Measurements from ENCODE around the gene ALDH7A1.

ALDH7A1 gene

DNA sequence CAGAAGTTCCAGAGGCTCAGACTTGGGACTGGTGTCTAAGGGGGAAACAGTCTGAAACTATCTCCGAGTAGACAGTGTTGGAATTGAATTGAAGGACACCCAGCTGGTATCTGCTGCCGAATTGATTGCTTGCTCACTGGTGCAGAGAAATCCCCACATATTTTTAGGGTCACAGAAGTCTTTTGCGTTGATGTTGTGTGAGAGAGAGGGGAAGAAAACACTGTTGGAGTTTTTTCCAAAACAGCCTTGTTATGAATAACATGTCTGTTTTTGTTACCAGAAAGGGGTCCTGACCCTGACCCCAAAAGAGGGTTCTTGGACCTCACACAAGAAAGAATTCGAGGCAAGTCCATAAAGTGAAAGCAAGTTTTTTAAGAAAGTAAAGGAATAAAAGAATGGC lies 81.3 kb downstream of the ALDH7A1 start:
- Histone ChIP-seq H3K36me3 (ENCODE audit: control insufficient read depth in 2 of 2, insufficient read depth in 2 of 2, low read length in 2 of 2) (no peaks in the 10 kb centered on the region), H3K27ac (ENCODE audit: low read depth in 2 of 2, low read length in 2 of 2) (peak overlapping the region; percentile 3 to 29), H3K9ac (ENCODE audit: low read depth in 1 of 2, low read length in 2 of 2) (no peak overlapping the region), H3K9me3 (ENCODE audit: control insufficient read depth in 2 of 2, low read length in 2 of 2) (no peaks in the 10 kb centered on the region), H3K4me3 (ENCODE audit: low read length in 2 of 2) (no peak overlapping the region), H3K4me1 (ENCODE audit: control insufficient read depth in 2 of 2, insufficient read depth in 2 of 2, low read length in 2 of 2) (peaks cover 0 to 3% of the 10 kb centered on the region in 2 donors), H3K27me3 (ENCODE audit: control insufficient read depth in 2 of 2, insufficient read depth in 2 of 2, low read length in 2 of 2) (no peaks in the 10 kb centered on the region)

DNA sequence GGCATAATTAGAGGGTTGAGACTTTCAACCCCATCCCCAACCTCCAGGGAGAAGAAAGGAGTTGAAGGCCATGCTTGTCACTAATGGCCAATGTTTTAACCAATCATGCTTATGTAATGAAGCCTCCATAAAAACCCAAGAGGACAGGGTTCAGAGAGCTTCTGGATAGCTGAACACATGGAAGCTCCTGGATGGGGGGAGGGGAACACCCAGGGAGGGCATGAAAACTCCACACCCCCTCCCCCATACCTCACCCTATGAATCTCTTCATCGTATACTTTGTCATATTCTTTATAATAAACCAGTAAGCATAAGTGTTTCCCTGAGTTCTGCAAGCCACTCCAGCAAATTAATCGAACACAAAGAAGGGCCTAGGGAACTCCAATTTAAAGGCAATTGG lies 81.7 kb downstream of the ALDH7A1 start:
- no peaks in the 10 kb centered on the region for H3K27me3 ChIP-seq (ENCODE audit: control insufficient read depth in 2 of 2, insufficient read depth in 2 of 2, low read length in 2 of 2)

DNA sequence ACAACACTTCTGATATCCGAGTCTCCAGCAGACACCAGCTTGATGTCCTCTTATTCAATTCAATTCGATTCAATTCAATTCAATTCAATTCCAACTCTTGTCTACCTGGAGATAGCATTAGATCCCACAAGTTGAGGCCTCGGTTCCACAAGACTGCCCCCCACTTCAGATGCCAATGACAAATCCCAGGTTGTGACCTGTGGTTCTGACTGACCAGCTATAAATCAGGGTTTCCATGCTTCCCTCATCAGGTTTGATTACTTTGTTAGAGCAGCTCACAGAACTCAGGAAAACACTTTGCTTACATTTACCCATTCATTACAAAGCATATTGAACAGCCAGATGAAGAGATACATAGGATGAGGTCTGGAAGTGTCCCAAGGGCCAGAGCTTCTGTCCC lies 82.6 kb downstream of the ALDH7A1 start:
- no peak overlapping the region for H3K9ac ChIP-seq (ENCODE audit: low read depth in 1 of 2, low read length in 2 of 2)
- no peak overlapping the region for H3K4me3 ChIP-seq (ENCODE audit: low read length in 2 of 2)
- H3K9me3 ChIP-seq (ENCODE audit: control insufficient read depth in 2 of 2, low read length in 2 of 2): no peaks in the 10 kb centered on the region
- H3K4me1 ChIP-seq (ENCODE audit: control insufficient read depth in 2 of 2, insufficient read depth in 2 of 2, low read length in 2 of 2): peaks cover 0 to 3% of the 10 kb centered on the region in 2 donors
- no peaks in the 10 kb centered on the region for H3K36me3 ChIP-seq (ENCODE audit: control insufficient read depth in 2 of 2, insufficient read depth in 2 of 2, low read length in 2 of 2)
- H3K27me3 ChIP-seq (ENCODE audit: control insufficient read depth in 2 of 2, insufficient read depth in 2 of 2, low read length in 2 of 2): no peaks in the 10 kb centered on the region
- no peak overlapping the region for H3K27ac ChIP-seq (ENCODE audit: low read depth in 2 of 2, low read length in 2 of 2)

More for the DNA sequence above, 81.7 kb downstream of the ALDH7A1 start:
- H3K4me3 ChIP-seq (ENCODE audit: low read length in 2 of 2): no peak overlapping the region
- H3K36me3 ChIP-seq (ENCODE audit: control insufficient read depth in 2 of 2, insufficient read depth in 2 of 2, low read length in 2 of 2): no peaks in the 10 kb centered on the region
- peak overlapping the region in 1 of 2 donors; percentile 29 for H3K27ac ChIP-seq (ENCODE audit: low read depth in 2 of 2, low read length in 2 of 2)
- no peak overlapping the region for H3K9ac ChIP-seq (ENCODE audit: low read depth in 1 of 2, low read length in 2 of 2)
- H3K9me3 ChIP-seq (ENCODE audit: control insufficient read depth in 2 of 2, low read length in 2 of 2): no peaks in the 10 kb centered on the region
- peaks cover 0 to 3% of the 10 kb centered on the region in 2 donors for H3K4me1 ChIP-seq (ENCODE audit: control insufficient read depth in 2 of 2, insufficient read depth in 2 of 2, low read length in 2 of 2)

DNA sequence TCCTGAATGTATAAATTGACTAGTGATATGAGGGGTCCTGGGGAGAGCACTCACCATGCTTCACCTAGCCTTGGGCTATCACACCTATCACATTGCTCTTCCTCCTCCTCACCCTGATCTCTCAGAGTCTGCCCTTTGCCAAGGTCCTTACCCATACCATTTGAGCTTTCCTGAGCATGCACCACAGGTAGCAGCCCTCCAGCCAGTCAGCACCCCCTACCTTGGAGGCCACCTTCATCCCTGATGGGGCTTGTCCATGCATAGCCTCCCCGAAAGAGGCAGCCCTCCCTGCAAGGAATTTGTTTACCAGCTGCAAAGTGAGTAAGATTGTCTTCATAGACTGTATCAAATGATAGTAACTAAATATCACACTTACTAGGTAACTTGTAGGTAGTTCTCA lies 83.1 kb downstream of the ALDH7A1 start:
- no peak overlapping the region for H3K9ac ChIP-seq (ENCODE audit: low read depth in 1 of 2, low read length in 2 of 2)
- H3K27me3 ChIP-seq (ENCODE audit: control insufficient read depth in 2 of 2, insufficient read depth in 2 of 2, low read length in 2 of 2): no peaks in the 10 kb centered on the region
- H3K9me3 ChIP-seq (ENCODE audit: control insufficient read depth in 2 of 2, low read length in 2 of 2): no peaks in the 10 kb centered on the region
- no peaks in the 10 kb centered on the region for H3K36me3 ChIP-seq (ENCODE audit: control insufficient read depth in 2 of 2, insufficient read depth in 2 of 2, low read length in 2 of 2)
- H3K4me3 ChIP-seq (ENCODE audit: low read length in 2 of 2): no peak overlapping the region
- H3K4me1 ChIP-seq (ENCODE audit: control insufficient read depth in 2 of 2, insufficient read depth in 2 of 2, low read length in 2 of 2): peaks cover 0 to 3% of the 10 kb centered on the region in 2 donors
- no peak overlapping the region for H3K27ac ChIP-seq (ENCODE audit: low read depth in 2 of 2, low read length in 2 of 2)

DNA sequence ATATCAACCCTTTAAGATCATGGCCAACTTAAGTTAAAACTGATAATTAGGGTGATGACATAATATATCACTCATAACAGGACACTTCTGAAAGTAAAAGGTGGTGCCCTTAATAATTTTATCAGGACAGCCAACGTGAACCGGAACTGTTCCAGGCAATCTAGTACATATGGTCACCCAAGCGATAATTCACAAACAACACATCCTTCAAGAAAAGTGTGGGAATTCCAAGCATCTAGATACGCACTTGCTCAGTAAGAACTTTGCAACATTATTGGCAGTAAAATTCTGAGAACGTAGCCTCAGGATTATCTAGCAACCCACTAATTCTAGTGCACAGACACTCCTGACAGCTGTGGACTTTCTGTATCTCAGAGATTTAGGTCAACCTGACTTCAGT lies 85.7 kb downstream of the ALDH7A1 start:
- H3K9me3 ChIP-seq (ENCODE audit: control insufficient read depth in 2 of 2, low read length in 2 of 2): no peaks in the 10 kb centered on the region
- H3K36me3 ChIP-seq (ENCODE audit: control insufficient read depth in 2 of 2, insufficient read depth in 2 of 2, low read length in 2 of 2): no peaks in the 10 kb centered on the region
- no peak overlapping the region for H3K9ac ChIP-seq (ENCODE audit: low read depth in 1 of 2, low read length in 2 of 2)
- H3K27me3 ChIP-seq (ENCODE audit: control insufficient read depth in 2 of 2, insufficient read depth in 2 of 2, low read length in 2 of 2): no peaks in the 10 kb centered on the region
- peak overlapping the region; percentile 0 to 20 for H3K27ac ChIP-seq (ENCODE audit: low read depth in 2 of 2, low read length in 2 of 2)
- H3K4me1 ChIP-seq (ENCODE audit: control insufficient read depth in 2 of 2, insufficient read depth in 2 of 2, low read length in 2 of 2): peaks cover 0 to 3% of the 10 kb centered on the region in 2 donors
- H3K4me3 ChIP-seq (ENCODE audit: low read length in 2 of 2): no peak overlapping the region

DNA sequence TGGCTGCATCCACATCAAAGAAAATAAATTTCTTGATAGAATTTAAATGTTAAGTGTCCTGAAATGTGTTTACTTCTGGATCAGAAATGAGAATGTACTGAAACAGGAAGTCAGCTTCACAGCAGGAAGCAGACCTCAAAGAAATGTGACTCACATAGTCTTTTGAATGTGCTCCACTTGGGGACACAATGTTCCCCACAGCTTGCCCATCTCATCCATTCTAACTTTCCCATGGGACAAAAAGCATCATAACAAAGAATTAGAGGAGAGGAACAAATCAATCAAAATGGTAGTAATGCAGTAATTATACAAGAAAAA lies 86.1 kb downstream of the ALDH7A1 start:
- Histone ChIP-seq H3K4me1 (ENCODE audit: control insufficient read depth in 2 of 2, insufficient read depth in 2 of 2, low read length in 2 of 2) (peaks cover 0 to 3% of the 10 kb centered on the region in 2 donors), H3K4me3 (ENCODE audit: low read length in 2 of 2) (no peak overlapping the region), H3K27ac (ENCODE audit: low read depth in 2 of 2, low read length in 2 of 2) (peak overlapping the region; percentile 13 to 50), H3K9me3 (ENCODE audit: control insufficient read depth in 2 of 2, low read length in 2 of 2) (no peaks in the 10 kb centered on the region), H3K36me3 (ENCODE audit: control insufficient read depth in 2 of 2, insufficient read depth in 2 of 2, low read length in 2 of 2) (no peaks in the 10 kb centered on the region), H3K27me3 (ENCODE audit: control insufficient read depth in 2 of 2, insufficient read depth in 2 of 2, low read length in 2 of 2) (no peaks in the 10 kb centered on the region), H3K9ac (ENCODE audit: low read depth in 1 of 2, low read length in 2 of 2) (no peak overlapping the region)

DNA sequence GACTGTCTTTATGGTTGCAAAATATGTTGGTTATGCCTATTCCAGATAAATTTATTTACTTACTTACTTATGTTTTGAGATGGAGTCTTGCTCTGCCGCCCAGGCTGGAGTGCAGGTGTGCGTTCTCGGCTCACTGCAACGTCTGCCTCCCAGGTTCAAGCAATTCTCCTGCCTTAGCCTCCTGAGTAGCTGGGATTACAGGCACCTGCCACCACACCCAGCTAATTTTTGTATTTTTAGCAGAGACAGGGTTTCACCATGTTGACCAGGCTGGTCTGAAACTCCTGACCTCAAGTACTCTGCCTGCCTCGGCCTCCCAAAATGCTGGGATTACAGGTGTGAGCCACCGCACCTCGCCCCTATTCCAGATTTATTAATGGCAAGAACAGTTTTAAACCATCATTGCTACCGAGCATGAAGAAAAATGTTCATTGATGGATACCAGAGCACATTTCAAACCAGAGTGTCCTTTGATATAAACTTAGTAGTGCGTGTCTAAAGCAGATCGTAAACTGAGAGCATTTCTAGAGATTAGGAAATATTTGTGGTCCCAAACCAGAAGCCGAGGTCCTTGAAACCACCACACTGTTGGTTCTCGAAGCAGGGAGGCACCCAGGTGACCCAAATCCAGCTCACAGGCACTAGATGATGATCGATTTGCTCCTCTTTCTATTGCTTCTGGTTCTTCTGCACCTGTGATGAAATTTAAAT lies 86.6 kb downstream of the ALDH7A1 start:
- H3K36me3 ChIP-seq (ENCODE audit: control insufficient read depth in 2 of 2, insufficient read depth in 2 of 2, low read length in 2 of 2): no peaks in the 10 kb centered on the region
- no peak overlapping the region for H3K4me3 ChIP-seq (ENCODE audit: low read length in 2 of 2)
- no peak overlapping the region for H3K9ac ChIP-seq (ENCODE audit: low read depth in 1 of 2, low read length in 2 of 2)
- H3K27ac ChIP-seq (ENCODE audit: low read depth in 2 of 2, low read length in 2 of 2): peak overlapping the region; percentile 13 to 50
- peaks cover 0 to 3% of the 10 kb centered on the region in 2 donors for H3K4me1 ChIP-seq (ENCODE audit: control insufficient read depth in 2 of 2, insufficient read depth in 2 of 2, low read length in 2 of 2)
- no peaks in the 10 kb centered on the region for H3K27me3 ChIP-seq (ENCODE audit: control insufficient read depth in 2 of 2, insufficient read depth in 2 of 2, low read length in 2 of 2)
- no peaks in the 10 kb centered on the region for H3K9me3 ChIP-seq (ENCODE audit: control insufficient read depth in 2 of 2, low read length in 2 of 2)

DNA sequence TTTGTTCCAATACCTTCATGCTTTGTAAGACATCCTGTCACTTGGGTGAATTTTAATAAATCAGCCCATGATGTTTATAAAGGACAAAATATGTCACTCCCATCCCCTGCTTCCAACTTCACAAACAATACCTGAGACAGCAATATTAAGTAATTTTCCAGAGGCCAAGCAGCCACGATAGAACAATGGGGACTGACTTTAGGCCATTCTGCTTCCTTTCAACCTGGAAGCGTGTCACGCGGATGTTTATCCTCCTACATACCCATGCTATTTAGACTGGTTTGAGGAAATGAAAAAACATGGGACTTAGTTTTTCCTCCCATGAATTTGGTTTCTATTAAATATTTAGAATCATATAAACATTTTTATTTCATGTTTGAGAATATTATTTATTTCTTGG lies 88.9 kb downstream of the ALDH7A1 start:
- H3K9me3 ChIP-seq (ENCODE audit: control insufficient read depth in 2 of 2, low read length in 2 of 2): no peaks in the 10 kb centered on the region
- no peaks in the 10 kb centered on the region for H3K36me3 ChIP-seq (ENCODE audit: control insufficient read depth in 2 of 2, insufficient read depth in 2 of 2, low read length in 2 of 2)
- H3K9ac ChIP-seq (ENCODE audit: low read depth in 1 of 2, low read length in 2 of 2): no peak overlapping the region
- H3K27me3 ChIP-seq (ENCODE audit: control insufficient read depth in 2 of 2, insufficient read depth in 2 of 2, low read length in 2 of 2): no peaks in the 10 kb centered on the region
- no peak overlapping the region for H3K4me3 ChIP-seq (ENCODE audit: low read length in 2 of 2)
- H3K4me1 ChIP-seq (ENCODE audit: control insufficient read depth in 2 of 2, insufficient read depth in 2 of 2, low read length in 2 of 2): peaks cover 0 to 3% of the 10 kb centered on the region in 2 donors
- H3K27ac ChIP-seq (ENCODE audit: low read depth in 2 of 2, low read length in 2 of 2): no peak overlapping the region

DNA sequence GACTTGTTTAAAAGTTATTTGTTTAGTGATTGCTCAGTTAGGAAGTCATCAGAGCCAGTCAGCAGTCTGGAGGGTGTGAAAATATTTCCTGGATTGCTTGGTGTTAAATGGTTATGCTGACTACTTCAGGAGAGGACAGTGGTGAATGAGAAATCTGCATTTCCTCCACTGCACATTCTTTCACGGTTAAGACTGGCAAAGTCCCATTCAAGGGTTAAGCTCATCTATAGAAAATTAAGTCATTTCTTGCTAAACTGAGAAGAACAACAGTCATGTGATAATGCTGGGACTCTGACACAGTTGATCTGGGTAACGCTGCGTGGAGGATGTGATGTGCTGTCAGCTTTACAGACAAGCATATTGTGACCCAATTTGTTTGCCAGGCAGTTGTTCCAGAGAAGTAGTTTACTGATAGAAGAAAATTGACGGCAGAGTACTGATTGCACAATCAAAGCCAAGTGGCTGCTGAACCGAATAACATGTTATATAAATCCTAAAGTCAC lies 91.4 kb downstream of the ALDH7A1 start:
- Histone ChIP-seq H3K36me3 (ENCODE audit: control insufficient read depth in 2 of 2, insufficient read depth in 2 of 2, low read length in 2 of 2) (no peaks in the 10 kb centered on the region), H3K27me3 (ENCODE audit: control insufficient read depth in 2 of 2, insufficient read depth in 2 of 2, low read length in 2 of 2) (no peaks in the 10 kb centered on the region), H3K9me3 (ENCODE audit: control insufficient read depth in 2 of 2, low read length in 2 of 2) (no peaks in the 10 kb centered on the region), H3K27ac (ENCODE audit: low read depth in 2 of 2, low read length in 2 of 2) (peak overlapping the region in 1 of 2 donors; percentile 35), H3K9ac (ENCODE audit: low read depth in 1 of 2, low read length in 2 of 2) (peak overlapping the region in 1 of 2 donors; percentile 8), H3K4me3 (ENCODE audit: low read length in 2 of 2) (no peak overlapping the region), H3K4me1 (ENCODE audit: control insufficient read depth in 2 of 2, insufficient read depth in 2 of 2, low read length in 2 of 2) (no peaks in the 10 kb centered on the region)

DNA sequence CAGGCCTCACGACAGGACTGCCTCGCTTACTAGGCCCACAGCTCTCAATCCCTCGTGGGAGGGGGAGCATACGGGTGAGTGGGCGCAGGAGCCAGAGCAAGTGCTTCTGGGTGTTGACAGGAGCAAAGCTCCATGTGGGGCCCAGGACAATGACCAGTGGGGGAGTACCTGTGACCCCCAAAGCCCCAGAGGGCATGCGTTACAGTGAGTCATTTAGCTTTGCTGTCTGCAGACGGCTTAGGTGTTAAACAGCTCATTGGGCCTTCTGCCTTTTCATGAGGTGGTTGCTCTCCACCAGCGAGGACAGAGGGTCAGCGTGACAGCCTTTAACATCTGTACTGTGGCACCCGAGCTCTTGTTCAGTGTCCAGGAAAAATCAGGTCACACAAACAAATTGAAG lies 93.6 kb downstream of the ALDH7A1 start:
- no peak overlapping the region for H3K9ac ChIP-seq (ENCODE audit: low read depth in 1 of 2, low read length in 2 of 2)
- H3K9me3 ChIP-seq (ENCODE audit: control insufficient read depth in 2 of 2, low read length in 2 of 2): no peaks in the 10 kb centered on the region
- no peak overlapping the region for H3K27ac ChIP-seq (ENCODE audit: low read depth in 2 of 2, low read length in 2 of 2)
- no peaks in the 10 kb centered on the region for H3K4me1 ChIP-seq (ENCODE audit: control insufficient read depth in 2 of 2, insufficient read depth in 2 of 2, low read length in 2 of 2)
- no peak overlapping the region for H3K4me3 ChIP-seq (ENCODE audit: low read length in 2 of 2)
- no peaks in the 10 kb centered on the region for H3K36me3 ChIP-seq (ENCODE audit: control insufficient read depth in 2 of 2, insufficient read depth in 2 of 2, low read length in 2 of 2)
- no peaks in the 10 kb centered on the region for H3K27me3 ChIP-seq (ENCODE audit: control insufficient read depth in 2 of 2, insufficient read depth in 2 of 2, low read length in 2 of 2)
